ENCODE measurements around the gene KDM4B.

Gene KDM4B

DNA sequence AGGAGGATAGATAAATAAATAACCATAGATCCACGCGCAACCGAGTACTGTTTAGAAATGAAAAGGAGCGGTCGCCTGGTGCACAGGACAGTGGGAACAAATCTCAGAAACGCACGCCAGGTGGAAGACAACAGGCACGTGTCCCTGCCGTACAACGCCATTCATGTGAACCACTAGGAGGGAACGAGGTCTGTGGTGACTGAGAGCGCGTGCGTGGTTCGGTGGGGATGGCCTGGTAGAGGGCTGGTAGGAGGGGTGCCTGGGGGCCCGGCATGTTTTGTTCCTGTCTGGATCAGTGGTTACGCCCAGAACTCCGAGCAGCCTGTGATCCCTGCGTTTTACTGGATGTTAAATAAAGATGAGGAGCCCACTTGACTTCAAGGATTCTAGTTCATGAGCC, 111.9 kb downstream of the KDM4B start:
- Histone ChIP-seq H3K4me1 (ENCODE audit: control insufficient read depth, low read length) (no peaks in the 10 kb centered on the region), H3F3A (ENCODE audit: control insufficient read depth, insufficient read depth) (no peaks in the 10 kb centered on the region), H3K27ac (ENCODE audit: low read depth, low read length) (no peak overlapping the region), H3K27me3 (ENCODE audit: control insufficient read depth, low read length) (no peaks in the 10 kb centered on the region), H3K4me2 (ENCODE audit: low read length) (no peak overlapping the region), H3K4me3 (ENCODE audit: low read length) (no peak overlapping the region), H3K9me3 (ENCODE audit: control insufficient read depth, insufficient read depth, low read length) (no peaks in the 10 kb centered on the region), H4K20me1 (ENCODE audit: control insufficient read depth, insufficient read depth, low read depth, low read length) (no peaks in the 10 kb centered on the region), H3K79me2 (ENCODE audit: control insufficient read depth, low read length) (no peaks in the 10 kb centered on the region), H3K9me2 (replicated peaks; ENCODE audit: control insufficient read depth, low read length) (no peaks in the 10 kb centered on the region), H3K36me3 (ENCODE audit: control insufficient read depth, low read length) (peaks cover 3% of the 10 kb centered on the region; the same call in 1 of the 2 replicates)
- TF ChIP-seq, protein P1, sequence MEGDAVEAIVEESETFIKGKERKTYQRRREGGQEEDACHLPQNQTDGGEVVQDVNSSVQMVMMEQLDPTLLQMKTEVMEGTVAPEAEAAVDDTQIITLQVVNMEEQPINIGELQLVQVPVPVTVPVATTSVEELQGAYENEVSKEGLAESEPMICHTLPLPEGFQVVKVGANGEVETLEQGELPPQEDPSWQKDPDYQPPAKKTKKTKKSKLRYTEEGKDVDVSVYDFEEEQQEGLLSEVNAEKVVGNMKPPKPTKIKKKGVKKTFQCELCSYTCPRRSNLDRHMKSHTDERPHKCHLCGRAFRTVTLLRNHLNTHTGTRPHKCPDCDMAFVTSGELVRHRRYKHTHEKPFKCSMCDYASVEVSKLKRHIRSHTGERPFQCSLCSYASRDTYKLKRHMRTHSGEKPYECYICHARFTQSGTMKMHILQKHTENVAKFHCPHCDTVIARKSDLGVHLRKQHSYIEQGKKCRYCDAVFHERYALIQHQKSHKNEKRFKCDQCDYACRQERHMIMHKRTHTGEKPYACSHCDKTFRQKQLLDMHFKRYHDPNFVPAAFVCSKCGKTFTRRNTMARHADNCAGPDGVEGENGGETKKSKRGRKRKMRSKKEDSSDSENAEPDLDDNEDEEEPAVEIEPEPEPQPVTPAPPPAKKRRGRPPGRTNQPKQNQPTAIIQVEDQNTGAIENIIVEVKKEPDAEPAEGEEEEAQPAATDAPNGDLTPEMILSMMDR (IDR thresholded peaks at IDR 0.05; ENCODE audit: low read depth, low read length, poor library complexity, severe bottlenecking): no peak
- TF ChIP-seq EZH2phosphoT487 (IDR thresholded peaks at IDR 0.05; ENCODE audit: borderline replicate concordance, low read length): no peak

DNA sequence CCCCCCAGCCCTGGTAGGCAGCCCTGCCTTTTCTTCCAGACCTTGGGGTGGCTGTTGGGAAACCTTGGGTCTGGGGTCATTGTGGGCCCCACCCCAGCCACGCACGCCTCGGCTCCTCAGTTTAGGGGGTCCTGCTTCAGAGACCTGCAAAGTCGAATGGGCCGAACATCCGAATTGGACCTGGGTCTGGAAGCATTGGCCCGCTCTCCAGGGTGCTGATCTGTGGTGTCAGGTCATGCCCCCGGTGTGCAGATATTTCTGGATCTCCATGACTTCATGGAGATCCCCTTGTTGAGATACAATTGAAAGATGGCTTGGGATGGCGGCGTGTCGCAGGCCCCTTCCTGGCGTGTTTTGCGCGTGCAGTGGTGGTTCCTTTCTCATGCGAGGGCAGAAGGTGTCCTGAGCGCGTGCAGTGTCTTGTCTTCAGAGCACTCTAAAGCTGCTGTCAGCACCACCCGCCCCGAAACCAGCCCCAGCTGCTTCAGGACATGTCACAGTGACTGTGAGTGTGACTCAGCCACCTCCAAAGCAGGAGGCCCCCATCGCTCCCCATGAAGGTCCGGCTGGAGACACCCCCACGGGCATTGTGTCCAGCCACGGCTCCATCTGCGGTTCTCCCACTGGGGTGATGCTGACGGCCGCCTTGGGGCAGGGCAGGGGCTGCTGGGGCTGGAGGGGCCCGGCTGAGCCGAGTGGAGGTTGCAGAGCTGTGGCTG, 112.7 kb downstream of the KDM4B start:
- TF ChIP-seq, protein P1 (IDR thresholded peaks at IDR 0.05; ENCODE audit: low read depth, low read length, poor library complexity, severe bottlenecking): no peak
- TF ChIP-seq EZH2phosphoT487 (IDR thresholded peaks at IDR 0.05; ENCODE audit: borderline replicate concordance, low read length): no peak
- no peaks in the 10 kb centered on the region for H3K27me3 ChIP-seq (ENCODE audit: control insufficient read depth, low read length)
- H3K9me2 ChIP-seq (replicated peaks; ENCODE audit: control insufficient read depth, low read length): no peaks in the 10 kb centered on the region
- no peaks in the 10 kb centered on the region for H3F3A ChIP-seq (ENCODE audit: control insufficient read depth, insufficient read depth)
- no peaks in the 10 kb centered on the region for H3K79me2 ChIP-seq (ENCODE audit: control insufficient read depth, low read length)
- H3K4me1 ChIP-seq (ENCODE audit: control insufficient read depth, low read length): no peaks in the 10 kb centered on the region
- H3K9me3 ChIP-seq (ENCODE audit: control insufficient read depth, insufficient read depth, low read length): no peaks in the 10 kb centered on the region
- no peak overlapping the region for H3K4me3 ChIP-seq (ENCODE audit: low read length)
- H3K27ac ChIP-seq (ENCODE audit: low read depth, low read length): no peak overlapping the region
- H3K4me2 ChIP-seq (ENCODE audit: low read length): no peak overlapping the region
- H4K20me1 ChIP-seq (ENCODE audit: control insufficient read depth, insufficient read depth, low read depth, low read length): no peaks in the 10 kb centered on the region
- H3K36me3 ChIP-seq (ENCODE audit: control insufficient read depth, low read length): peaks cover 3% of the 10 kb centered on the region; the same call in 1 of the 2 replicates

DNA sequence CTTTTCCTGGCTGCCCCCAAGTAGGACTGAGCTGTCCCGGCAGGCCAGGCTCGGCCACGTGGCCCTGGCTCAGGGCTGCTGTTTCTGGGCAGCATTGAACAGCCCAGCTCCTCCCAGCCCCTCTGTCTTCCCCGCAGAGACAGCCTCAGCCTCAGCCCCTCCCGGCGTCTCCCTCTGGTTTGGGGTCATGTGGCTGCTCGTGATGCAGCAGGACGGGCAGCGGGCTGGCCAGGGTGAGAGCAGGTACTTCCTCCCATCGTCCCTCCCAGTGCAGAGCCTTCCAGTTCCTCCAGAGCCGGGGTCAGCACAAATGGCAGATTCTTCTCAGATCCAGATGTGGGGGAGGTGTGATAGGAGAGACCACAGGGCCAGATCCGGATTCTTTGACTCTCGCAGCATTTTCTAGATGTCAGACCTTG, 114.6 kb downstream of the KDM4B start:
- Histone ChIP-seq H3K4me1 (ENCODE audit: control insufficient read depth, low read length) (no peaks in the 10 kb centered on the region), H3K9me2 (replicated peaks; ENCODE audit: control insufficient read depth, low read length) (no peaks in the 10 kb centered on the region), H3F3A (ENCODE audit: control insufficient read depth, insufficient read depth) (no peaks in the 10 kb centered on the region), H3K79me2 (ENCODE audit: control insufficient read depth, low read length) (no peaks in the 10 kb centered on the region), H3K4me3 (ENCODE audit: low read length) (no peak overlapping the region), H3K4me2 (ENCODE audit: low read length) (no peak overlapping the region), H4K20me1 (ENCODE audit: control insufficient read depth, insufficient read depth, low read depth, low read length) (no peaks in the 10 kb centered on the region), H3K9me3 (ENCODE audit: control insufficient read depth, insufficient read depth, low read length) (no peaks in the 10 kb centered on the region), H3K27me3 (ENCODE audit: control insufficient read depth, low read length) (no peaks in the 10 kb centered on the region), H3K36me3 (ENCODE audit: control insufficient read depth, low read length) (peaks cover 3% of the 10 kb centered on the region; the same call in 1 of the 2 replicates), H3K27ac (ENCODE audit: low read depth, low read length) (no peak overlapping the region)
- TF ChIP-seq, protein P1 (IDR thresholded peaks at IDR 0.05; ENCODE audit: low read depth, low read length, poor library complexity, severe bottlenecking): no peak
- no peak for TF ChIP-seq EZH2phosphoT487 (IDR thresholded peaks at IDR 0.05; ENCODE audit: borderline replicate concordance, low read length)
